Activated naive CD4-positive, alpha-beta T cell treated with anti-CD3 and anti-CD28 coated beads, Interleukin-2, amount 50 U/mL, for 16 hours (primary cell): Measurements from ENCODE around the gene DOCK9.

ENCODE experiments used
- DNase-seq: peaks from one replicate; pipeline ENCODE4 v3.0.0-alpha.2; 2020

The DOCK9 gene

DNA sequence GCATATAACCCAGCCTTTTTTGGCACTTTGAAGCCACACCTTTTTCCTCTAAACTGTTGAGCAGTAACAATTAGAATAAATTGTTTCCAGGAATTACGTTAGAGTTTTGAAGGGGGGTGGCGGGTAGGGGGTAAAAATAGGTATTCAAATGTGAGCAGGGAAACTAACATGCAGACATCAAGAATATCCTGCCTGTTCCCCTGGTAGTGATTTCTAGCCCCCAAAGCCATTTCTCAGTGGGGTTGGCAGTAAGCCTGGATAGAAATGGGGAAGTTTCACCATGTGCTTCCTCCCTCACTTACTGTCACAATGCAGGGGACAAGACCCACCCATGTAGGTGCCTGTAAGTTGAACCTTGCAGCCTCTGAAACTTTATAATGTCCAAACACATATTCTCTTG is 3.8 kb downstream of the DOCK9 start:
- no peak for DNase-seq

DNA sequence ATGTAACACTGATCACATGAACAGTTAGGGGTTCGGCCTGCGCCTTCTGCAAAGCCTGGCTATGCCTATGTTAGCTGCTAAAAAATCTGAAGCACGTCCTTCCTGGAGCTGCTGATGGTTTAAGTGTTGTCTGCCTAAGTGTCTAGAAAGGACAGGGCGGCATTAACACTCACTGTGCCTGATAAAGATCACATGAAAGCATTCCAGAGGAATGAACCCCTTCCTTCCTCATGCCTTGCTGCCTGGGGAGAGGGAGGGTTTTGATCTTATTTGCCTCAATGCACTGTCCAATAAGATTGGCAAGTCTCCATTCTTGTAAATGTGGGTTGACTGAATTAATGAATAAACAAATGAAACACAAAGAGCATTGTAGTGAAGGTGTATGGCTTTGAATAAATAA is 5.2 kb downstream of the DOCK9 start:
- DNase-seq: no peak

DNA sequence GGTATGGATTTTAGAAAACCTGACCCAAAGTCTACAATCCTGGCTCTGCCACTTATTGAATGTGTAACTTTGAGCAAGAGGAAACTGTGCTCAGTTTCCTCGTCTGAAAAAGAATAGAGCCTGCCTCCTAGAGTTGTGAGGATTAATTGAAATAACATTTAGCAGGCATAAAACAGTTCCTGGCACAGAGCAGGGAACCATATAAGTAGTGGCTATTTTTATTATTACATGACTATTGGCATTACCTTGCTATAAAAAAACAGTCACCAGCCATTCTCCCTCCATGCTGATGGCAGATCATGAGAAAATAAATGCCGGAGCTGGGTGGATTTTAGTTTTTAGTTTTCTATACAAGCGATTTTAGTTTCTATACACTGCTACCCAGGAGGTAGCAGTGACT is 5.8 kb downstream of the DOCK9 start:
- DNase-seq: no peak

DNA sequence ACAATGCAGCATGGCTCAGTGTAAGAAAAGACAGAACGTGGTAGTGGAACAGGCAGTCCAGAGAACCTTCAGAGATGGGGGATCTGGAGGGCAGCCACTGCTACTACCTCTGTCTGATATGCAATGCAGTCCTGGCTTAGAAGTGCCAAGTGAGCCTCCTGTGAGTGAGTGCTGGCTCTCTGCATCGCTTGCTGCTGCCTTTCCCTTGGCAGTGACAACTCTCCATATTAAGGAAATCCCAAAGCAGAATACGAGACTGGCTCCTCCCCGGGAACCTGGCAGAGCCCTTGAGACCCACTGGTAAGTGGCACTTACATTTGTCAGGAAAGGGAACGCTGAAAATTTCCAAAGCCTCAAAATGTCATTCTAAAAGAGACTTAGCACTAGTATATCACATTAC is 7.5 kb downstream of the DOCK9 start:
- DNase-seq: no peak

DNA sequence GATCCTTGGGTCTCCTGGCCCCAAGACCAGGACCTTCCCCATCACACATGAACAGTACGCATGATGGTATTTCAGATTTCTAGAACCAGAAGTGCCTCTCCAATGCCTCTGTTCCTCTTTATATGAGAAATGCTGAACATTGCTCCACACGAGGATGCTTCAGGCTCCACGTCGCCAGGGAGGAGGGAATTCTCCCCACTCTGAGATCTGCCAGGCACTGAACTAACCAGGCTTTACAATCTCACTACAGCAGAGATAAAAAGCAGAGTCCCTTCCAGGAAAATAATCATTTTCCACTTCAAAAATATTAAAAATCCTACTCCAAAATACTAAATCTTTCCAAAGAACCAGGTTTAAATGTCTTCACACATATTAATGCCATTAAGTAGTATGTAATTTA is 10.4 kb downstream of the DOCK9 start:
- DNase-seq: no peak

DNA sequence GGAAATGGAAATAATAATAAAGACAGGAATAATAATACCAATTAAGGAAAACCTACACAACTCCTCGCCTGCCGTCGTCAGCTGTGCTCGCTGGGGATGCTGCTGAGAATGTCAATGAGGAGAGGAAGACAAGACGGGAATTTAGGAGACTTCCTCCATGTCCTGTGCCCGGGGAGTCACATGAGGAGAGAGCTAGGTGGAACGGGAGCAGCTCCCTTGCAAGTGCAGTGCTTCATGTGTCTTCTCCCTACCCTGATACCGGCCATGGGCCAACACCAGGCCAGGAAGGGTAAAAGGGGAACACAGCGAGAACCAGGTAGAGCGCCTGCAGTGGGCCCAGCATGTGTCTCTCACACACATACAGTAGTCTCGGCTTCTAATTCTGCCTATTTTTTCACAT is 11.8 kb downstream of the DOCK9 start:
- no peak for DNase-seq

DNA sequence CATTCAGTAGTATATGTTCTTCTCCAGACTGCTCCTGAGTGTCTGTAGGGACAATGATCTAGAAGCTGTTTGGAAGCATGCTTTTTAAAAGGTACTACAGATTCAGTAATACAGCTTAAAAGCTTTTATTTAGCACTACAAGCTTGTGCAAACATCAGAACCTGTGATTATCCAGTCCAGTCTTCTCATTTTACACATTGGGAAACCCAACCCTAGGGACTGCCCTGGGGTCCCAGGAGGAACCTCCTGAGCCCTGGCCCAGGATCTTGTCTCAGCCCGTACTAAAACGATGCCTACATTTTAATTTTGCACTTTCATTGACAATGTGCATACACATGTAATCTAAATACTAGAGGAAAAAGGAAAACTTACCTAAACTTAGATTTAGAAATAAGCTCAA is 12.5 kb downstream of the DOCK9 start:
- no peak for DNase-seq

DNA sequence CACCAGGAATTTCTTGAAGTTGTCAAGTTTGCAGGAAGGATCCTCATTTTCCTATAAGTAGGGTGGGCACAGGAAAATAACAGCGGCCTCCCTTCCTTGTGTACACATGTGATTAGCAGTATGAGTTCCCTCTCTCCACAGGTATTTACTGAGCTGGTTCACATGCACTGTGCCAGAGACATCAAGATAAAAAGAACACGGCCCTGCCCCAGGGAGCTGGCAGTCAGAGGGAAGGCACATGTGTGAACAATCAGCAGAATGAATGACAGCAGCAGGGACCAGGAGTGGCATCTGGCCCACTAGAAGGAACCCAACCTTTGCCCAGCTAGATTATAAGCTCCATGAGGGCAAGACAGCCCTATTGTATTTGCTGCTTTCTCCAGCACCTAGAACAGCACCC is 13.9 kb downstream of the DOCK9 start:
- no peak for DNase-seq

DNA sequence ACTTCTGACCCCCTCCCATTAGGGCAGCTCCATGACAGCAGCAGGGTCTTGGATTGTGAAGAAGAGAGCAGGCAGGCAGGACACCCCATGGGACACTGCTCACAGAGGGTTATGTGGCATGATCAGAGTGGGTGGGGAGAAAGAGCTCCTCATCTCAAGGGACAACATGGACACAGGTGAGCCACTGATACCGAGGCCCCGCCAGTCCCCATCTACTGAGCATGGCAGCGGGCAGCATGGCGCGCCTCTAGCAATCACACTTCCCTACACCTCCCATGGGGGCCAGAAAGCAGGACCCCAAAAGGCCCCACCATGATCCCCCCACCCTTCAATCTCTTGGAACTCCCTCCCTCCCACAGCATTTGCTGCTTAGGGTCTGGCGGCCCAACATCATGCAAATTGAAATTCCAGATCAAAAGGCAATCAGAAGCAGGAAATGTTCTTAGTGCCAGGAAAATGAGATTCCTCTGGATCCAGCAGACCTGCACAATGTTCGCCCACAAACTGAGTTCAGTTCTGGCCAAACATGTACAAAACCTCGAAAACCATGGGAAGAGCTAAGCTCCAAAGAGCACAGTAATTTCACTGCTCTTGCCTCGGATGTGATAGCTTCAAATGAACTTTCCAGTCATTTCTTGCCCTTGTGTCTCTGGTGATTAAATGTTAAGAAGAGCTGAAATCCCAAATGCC is 14.8 kb downstream of the DOCK9 start:
- no peak for DNase-seq

DNA sequence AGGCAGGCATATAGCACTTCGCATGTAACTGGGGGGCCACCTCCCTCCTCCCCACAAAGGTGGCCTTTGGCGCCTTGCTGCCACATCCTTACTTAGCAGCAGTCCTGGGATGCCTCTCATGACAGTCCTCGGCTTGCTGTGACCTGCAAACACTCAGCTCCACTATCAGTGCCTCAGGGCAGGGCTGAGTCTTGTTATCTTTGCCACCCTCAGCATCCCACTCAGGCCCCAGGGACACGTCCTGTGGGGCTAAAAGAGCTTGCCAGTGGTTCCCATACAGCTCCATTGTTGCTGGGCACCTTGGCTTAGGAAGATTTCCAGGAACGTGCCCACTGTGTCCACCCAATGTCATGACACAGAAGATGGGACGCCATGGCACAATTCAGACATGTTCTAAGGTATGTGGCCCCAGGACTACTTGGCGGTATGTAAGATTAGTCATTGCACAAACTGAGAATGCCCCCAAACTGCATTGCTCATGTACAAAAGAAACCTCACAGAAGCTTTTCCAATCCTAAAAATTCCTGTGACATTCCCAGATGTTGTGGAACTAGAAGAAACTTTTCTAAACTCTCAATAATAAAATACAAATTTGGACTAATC is 16.3 kb downstream of the DOCK9 start:
- DNase-seq: no peak

DNA sequence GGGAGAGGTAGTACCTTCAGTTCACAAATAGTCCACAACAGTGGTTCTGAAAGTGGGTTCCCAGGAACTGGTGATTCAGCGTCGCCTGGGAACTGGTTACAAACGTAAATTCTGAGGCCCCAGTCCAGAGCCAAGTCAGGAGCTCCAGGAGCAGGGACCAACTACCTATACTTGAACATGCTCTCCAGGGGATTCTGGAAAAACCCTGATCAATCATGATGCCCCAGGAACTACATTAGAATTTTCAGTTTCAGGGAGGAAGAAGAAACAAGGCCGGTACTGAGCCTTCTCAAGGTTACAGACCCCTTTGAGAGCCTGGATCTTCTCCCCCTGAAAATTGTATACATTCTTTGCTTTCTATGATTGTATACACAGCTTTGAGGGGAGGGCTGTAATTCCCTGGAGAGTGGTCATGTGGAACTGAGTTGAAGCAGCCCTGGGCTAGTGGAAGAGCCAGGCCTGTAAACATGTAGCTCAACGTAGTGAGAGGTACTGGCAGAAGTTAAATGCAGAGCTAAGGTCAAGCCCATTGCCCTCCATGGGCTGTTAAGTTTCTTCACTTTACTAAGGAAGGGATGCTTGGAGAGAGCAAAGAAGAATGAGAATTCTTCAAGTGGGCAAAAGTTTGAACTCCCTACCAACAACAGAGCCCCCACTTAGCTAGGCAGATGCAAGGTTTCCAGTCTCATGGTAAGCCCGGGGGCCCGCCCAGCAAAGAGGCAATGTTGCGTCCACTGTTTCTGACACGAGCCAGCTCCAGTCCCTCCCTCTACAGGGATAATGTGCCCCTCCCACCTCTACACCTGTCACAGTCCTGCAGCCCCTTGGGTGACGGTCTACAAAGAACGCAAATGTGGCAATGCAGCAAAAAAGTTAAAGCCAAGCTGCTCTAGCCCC is 17.0 kb downstream of the DOCK9 start:
- DNase-seq: no peak

DNA sequence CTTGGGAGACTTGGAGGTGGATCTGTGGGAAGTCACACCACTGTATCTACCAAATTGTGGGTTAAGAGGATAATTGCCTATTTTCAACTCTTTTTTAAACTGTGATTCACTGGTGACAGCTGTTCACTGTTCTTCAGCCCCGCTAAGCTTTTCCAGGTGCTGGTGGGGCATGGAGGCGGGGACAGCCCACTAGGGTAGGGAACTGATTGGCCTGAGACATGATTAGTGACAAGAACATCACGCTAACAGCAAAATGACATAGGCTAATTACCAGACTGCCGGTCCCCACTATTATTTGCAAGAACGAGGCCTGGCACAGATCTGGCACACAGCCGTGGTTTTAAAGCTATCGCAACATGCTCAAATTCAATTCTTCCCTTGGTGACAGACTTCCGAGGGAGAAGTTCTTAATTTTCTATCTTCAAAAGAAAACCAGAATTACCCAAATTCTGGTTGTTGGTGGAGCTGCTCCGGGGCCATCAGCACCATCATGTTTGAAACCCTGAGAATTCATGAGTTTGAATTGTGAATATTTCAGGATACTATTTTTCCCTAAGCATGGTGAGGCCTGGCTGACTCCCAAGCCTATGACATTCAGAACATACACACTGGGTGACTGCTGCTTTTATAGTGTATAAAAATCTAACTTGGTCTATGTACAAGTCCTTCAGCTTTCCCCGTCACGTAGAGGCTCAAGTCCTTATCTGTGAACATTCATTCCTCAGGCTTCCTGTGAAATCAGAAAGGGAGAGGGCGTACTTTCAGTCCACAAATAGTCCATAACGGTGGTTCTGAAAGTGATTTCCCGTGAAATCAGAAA is 17.9 kb downstream of the DOCK9 start:
- no peak for DNase-seq

DNA sequence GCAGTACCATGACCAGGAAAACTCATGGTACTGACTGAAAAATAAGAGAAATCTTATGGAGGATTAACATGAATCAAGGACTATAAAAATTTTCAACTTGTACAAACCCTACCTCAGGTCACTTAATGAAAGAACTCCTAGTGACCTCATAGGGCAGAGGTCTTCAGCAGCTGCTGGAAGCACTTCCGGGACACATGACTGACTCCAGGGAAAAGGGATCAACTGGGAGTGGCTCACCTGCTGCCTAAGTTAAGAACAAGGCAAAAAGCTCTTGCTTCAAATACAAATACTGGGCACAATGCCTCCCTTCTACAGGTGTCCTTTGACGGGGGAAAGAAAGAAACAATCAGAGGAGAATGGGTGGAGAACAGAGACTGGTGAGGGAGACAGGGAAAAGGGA is 18.6 kb downstream of the DOCK9 start:
- DNase-seq: no peak

DNA sequence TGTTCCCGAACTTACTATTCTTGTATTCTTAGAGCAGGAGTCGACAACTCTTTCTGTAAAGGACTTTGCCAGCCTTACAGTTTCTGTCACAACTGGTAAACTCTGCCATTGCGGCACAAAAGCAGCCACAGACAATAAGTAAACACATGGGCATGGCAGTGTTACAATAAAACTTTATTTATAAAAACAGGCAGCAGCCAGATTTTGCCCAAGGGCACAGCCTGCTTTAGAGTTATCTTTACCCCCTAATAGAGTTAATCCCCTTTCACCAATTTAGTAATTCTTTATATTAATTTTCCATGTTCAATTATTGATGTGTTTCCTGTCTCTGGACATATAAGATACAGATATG is 19.4 kb downstream of the DOCK9 start:
- DNase-seq: no peak

DNA sequence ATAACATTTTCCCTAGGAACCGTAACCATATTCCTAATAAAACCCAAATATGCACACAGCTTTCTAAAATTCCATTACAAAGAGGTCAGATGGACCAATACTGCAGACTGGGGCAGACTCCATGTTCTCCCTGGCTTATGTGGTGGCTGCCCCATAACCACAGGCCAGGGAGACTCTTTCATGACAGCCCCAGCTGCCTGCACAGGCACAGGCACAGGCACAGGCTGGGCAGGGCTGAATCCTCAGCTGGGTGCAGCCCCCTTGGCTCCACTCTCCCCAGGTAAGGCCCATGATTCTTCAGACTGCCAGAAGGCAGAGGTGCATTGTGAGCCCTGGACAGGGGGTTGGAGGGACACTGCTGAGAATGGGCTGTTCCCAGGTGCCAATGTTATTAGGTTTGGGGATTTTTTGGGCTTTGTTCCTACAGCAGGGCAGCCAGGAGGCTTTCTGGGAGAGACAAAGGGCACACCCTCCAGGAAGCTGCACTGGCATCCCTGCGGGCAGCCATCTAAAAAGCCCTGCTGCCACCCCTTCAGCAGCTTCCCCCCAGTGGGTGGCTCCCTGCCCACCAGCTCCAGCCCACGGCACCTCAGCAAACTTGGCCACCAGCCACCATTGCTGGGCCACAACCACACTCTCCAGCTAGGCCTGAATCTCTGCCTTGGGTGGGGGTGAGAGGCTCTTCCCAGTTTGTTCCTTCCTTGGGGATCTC is 20.0 kb downstream of the DOCK9 start:
- DNase-seq: no peak

DNA sequence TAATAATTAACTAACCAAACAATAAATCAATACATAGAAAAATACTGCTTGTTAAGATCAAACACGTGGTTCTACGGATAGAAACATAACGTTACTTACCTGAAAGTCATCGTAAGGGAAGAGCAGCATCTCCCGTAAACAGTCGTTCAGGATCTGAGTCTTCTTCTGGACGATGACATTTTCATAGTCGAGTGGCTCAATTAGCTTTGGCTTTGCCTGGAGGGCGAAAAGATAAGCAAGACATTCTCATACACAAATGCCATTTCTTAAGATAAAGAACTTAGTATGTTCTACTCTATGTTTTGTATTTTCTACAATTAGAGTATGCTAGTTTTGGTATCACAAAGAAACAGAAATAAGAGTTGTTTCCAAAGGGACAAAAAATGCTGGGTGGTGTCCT is 22.5 kb downstream of the DOCK9 start:
- no peak for DNase-seq

DNA sequence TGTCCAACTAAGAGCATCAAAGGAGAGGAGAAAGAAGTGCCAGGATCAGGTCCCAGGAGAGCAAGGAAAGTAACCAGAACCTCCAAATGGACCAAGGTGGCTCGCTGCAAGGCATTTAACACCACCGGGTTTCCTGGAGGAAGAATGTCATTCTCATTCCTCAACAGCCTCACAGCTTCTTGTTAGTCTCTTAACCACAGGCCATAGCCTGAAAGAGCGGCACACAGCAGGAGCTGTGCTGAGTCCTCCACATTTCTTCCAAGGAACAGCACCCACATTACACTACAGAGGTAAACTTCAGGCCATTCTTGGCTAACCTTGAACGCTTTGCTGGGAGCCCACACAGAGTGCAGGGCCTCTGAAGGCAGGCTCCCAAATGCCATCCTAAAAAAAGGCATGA is 23.6 kb downstream of the DOCK9 start:
- DNase-seq: no peak

DNA sequence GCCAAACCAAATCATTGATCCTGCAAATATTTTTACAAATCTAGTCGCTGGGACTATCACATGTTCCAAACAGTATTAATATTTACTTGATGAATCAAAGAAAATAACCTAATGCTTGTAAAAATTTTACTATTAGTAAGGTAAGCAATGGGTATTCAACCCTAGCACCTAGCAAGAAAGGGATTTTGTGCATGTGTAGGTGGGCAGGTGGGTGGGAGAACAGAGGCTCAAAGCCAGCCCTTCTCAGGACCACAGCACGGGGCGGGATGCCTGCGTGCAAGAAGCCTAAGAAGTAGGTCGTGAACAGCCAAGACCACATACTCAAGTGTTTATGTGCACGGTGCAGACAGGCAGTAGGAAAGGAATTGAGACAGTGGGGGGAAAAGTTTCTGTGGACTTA is 26.6 kb downstream of the DOCK9 start:
- DNase-seq: no peak

DNA sequence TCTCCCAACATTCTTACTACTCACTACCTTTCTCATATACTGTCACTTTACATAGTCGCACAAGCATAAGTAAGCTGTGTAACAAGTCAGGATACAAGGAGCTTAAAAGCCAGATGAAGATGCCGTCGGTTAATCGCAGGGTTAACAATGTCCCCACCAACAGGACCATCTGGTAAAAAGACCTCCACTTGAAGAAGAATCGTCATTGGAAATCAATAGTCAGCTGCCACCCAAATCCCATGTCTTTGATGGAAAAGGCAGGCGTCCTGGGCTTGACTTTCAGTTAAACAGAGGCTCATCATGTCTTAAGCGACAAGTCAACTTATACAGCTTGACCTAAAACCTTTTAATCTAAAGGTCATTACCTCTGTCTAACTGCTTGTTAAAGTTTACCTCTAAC is 27.2 kb downstream of the DOCK9 start:
- no peak for DNase-seq

DNA sequence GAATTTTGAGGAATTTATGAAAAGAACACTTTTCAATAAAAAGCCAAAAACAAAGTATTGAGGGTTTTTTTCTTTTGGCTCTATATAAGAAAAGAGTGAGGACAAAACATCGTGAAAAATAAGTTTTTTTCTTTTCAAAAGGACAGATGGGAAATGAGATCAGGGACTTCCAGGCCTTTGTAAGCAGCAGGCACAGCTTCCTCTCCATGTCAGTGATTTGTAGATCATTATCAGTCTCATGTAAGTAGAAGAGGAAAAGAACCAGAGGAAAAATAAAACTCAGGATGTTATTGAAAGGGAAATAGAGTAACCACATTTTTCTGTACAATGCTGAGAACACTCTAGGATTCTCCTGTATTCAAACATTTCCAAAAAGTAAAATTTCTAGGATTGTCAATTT is 29.9 kb downstream of the DOCK9 start:
- DNase-seq: no peak

DNA sequence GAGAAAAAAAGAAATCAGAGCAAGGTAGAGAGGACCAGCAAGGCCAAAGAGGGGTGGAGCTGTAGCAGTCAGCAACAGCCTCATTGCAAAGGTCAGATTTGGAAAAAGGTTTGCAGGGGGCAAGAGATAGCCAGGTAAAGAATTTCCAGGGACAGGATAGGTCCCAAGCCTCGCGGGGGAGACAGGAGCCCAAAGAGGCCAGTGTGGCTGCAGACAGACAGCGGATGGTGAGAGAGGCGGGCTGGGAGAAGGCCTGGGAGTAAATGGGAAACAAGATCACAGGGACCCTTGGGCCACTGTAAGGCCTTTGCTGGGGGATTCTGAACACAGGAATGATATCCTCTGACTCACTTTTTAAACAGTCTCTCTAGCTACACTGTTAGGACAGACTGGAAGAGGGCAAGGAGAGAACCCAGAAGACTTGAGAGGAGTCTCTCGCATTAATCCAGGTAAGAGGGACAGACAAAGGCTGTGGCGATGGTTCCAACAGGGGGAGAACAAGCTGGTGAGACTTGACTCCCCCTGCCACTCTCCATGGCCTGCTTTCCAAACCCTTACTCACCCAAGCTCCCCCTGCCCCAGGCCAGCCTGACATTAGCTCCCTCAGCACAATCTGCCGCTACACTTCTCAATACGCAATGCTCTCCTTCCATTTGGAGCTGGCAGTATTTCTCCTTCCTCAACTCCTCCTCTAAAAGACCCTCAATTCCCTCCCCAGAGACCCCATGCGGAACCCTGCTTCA is 31.8 kb downstream of the DOCK9 start:
- no peak for DNase-seq

DNA sequence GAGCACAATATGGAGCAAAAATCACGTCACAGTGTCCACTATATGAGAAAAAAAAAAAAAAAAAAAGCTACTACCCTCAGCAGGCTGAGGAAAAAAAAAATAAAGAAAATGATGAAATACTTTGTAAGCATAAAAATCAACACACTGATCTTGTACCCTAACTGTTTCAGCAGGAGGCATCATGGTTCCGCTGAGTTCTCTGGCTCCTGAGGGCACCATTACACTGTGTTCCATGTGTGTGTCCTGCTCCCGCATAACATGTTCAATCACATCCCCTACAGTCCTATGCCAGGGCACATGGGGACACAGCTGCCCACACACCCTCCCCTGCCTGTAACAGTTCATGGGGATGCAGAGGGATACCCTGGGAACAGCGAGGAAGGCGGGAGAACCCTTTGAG is 33.5 kb downstream of the DOCK9 start:
- DNase-seq: no peak
